ENCODE results near the gene C2CD5. TPM values are rescaled to one million over a fixed set of nuclear protein-coding genes. Genes with fewer than 3 reads are reported as not detected.
A peak's percentile ranks its signal among the peaks of the same experiment; 100 is the strongest.

The C2CD5 gene
- total and polyA plus RNA-seq, 2 of the 13 experiments (the other 11 are each of a cell fraction or from before 2014, with no cell fraction given): 12.6 to 14.6 TPM

DNA sequence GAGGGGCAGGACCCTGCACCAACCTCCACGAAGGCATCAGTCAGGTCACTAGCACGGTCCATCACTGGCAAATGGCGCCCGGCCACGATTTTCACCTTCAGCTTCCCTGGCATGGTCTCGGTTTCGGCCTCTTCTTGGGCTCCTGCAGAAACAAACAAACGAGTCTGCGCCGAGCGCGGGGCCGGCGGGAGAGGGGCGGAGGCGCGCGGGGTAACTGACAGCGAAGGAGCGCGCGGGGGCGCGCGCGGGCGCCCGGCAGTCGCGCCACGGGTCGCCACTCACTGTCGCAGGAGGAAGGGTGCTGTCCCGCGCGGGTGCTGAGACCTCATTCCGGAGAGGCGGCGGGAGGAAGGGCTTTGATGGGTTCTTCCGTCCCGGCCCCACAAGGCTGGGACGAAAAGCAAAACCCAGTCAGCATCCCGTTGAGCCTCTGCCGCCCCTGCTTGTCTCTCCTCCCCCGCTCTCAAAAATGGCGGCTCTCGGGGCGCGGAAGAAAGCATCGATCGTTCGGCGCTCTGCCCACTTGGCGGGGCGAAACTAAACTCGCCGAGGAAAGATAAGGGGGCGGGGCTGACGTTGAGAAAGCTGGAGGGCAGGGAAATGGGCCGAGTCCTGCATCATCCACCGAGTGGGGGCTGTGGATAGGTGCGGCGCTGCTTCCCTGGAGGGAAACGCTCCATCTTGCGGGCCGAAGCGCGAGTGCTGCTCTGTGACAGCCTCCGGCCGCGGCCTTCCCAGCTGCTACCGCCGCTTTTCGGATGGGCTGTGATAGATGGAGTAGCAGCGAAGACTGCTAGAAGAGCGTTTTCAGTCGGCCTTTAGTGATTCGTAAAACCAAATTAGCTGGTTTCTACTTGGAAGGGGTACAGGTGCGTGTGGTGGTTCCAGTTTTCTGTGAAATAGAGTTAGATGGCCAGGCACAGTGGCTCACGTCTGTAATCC lies at the start of gene C2CD5 (continued):
- TF ChIP-seq, protein P1, sequence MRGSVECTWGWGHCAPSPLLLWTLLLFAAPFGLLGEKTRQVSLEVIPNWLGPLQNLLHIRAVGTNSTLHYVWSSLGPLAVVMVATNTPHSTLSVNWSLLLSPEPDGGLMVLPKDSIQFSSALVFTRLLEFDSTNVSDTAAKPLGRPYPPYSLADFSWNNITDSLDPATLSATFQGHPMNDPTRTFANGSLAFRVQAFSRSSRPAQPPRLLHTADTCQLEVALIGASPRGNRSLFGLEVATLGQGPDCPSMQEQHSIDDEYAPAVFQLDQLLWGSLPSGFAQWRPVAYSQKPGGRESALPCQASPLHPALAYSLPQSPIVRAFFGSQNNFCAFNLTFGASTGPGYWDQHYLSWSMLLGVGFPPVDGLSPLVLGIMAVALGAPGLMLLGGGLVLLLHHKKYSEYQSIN (CRISPR knock-in tag; IDR thresholded peaks at IDR 0.05; ENCODE audit: borderline replicate concordance): no peak
- TF ChIP-seq PLRG1 (conservative IDR thresholded peaks at IDR 0.05) (no peak), EP300 (IDR thresholded peaks at IDR 0.05; ENCODE audit: low read depth in 2 of 2, low read length in 2 of 2) (peak in 1 of 2 experiments; percentile 41; a peak in 1 of 4 replicates), EP300 (CRISPR knock-in tag; IDR thresholded peaks at IDR 0.05; ENCODE audit: borderline replicate concordance) (peak; percentile 57; the same call in 1 of the 2 replicates), ZBTB7A (CRISPR knock-in tag; IDR thresholded peaks at IDR 0.05) (0 out of 2 replicates have a peak, but pooled peaks have one; percentile 39), CENPX (CRISPR knock-in tag; IDR thresholded peaks at IDR 0.05) (no peak), DR1 (CRISPR knock-in tag; IDR thresholded peaks at IDR 0.05) (peak; percentile 83), KAT8 (CRISPR knock-in tag; IDR thresholded peaks at IDR 0.05) (peak; percentile 94), HOXD1 (CRISPR knock-in tag; IDR thresholded peaks at IDR 0.05) (peak; percentile 75; the same call in 1 of the 2 replicates), KDM2A (CRISPR knock-in tag; IDR thresholded peaks at IDR 0.05; ENCODE audit: borderline replicate concordance, low read depth) (peak; percentile 95), MAZ (IDR thresholded peaks at IDR 0.05; ENCODE audit: borderline replicate concordance, low read depth, low read length) (peak; percentile 97), MAZ (CRISPR knock-in tag; IDR thresholded peaks at IDR 0.05; ENCODE audit: low read depth) (peak; percentile 97), MED1 (CRISPR knock-in tag; IDR thresholded peaks at IDR 0.05) (peak; percentile 78), ZNF124 (CRISPR knock-in tag; IDR thresholded peaks at IDR 0.05) (peak; percentile 91; the same call in 1 of the 2 replicates), PAWR (CRISPR knock-in tag; IDR thresholded peaks at IDR 0.05; ENCODE audit: borderline replicate concordance) (no peak), EZH2 (conservative IDR thresholded peaks at IDR 0.05; ENCODE audit: low read depth, low read length) (no peak)
- TF ChIP-seq, protein P2, sequence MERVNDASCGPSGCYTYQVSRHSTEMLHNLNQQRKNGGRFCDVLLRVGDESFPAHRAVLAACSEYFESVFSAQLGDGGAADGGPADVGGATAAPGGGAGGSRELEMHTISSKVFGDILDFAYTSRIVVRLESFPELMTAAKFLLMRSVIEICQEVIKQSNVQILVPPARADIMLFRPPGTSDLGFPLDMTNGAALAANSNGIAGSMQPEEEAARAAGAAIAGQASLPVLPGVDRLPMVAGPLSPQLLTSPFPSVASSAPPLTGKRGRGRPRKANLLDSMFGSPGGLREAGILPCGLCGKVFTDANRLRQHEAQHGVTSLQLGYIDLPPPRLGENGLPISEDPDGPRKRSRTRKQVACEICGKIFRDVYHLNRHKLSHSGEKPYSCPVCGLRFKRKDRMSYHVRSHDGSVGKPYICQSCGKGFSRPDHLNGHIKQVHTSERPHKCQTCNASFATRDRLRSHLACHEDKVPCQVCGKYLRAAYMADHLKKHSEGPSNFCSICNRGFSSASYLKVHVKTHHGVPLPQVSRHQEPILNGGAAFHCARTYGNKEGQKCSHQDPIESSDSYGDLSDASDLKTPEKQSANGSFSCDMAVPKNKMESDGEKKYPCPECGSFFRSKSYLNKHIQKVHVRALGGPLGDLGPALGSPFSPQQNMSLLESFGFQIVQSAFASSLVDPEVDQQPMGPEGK (CRISPR knock-in tag; IDR thresholded peaks at IDR 0.05): peak; percentile 94
- TF ChIP-seq, protein P3, sequence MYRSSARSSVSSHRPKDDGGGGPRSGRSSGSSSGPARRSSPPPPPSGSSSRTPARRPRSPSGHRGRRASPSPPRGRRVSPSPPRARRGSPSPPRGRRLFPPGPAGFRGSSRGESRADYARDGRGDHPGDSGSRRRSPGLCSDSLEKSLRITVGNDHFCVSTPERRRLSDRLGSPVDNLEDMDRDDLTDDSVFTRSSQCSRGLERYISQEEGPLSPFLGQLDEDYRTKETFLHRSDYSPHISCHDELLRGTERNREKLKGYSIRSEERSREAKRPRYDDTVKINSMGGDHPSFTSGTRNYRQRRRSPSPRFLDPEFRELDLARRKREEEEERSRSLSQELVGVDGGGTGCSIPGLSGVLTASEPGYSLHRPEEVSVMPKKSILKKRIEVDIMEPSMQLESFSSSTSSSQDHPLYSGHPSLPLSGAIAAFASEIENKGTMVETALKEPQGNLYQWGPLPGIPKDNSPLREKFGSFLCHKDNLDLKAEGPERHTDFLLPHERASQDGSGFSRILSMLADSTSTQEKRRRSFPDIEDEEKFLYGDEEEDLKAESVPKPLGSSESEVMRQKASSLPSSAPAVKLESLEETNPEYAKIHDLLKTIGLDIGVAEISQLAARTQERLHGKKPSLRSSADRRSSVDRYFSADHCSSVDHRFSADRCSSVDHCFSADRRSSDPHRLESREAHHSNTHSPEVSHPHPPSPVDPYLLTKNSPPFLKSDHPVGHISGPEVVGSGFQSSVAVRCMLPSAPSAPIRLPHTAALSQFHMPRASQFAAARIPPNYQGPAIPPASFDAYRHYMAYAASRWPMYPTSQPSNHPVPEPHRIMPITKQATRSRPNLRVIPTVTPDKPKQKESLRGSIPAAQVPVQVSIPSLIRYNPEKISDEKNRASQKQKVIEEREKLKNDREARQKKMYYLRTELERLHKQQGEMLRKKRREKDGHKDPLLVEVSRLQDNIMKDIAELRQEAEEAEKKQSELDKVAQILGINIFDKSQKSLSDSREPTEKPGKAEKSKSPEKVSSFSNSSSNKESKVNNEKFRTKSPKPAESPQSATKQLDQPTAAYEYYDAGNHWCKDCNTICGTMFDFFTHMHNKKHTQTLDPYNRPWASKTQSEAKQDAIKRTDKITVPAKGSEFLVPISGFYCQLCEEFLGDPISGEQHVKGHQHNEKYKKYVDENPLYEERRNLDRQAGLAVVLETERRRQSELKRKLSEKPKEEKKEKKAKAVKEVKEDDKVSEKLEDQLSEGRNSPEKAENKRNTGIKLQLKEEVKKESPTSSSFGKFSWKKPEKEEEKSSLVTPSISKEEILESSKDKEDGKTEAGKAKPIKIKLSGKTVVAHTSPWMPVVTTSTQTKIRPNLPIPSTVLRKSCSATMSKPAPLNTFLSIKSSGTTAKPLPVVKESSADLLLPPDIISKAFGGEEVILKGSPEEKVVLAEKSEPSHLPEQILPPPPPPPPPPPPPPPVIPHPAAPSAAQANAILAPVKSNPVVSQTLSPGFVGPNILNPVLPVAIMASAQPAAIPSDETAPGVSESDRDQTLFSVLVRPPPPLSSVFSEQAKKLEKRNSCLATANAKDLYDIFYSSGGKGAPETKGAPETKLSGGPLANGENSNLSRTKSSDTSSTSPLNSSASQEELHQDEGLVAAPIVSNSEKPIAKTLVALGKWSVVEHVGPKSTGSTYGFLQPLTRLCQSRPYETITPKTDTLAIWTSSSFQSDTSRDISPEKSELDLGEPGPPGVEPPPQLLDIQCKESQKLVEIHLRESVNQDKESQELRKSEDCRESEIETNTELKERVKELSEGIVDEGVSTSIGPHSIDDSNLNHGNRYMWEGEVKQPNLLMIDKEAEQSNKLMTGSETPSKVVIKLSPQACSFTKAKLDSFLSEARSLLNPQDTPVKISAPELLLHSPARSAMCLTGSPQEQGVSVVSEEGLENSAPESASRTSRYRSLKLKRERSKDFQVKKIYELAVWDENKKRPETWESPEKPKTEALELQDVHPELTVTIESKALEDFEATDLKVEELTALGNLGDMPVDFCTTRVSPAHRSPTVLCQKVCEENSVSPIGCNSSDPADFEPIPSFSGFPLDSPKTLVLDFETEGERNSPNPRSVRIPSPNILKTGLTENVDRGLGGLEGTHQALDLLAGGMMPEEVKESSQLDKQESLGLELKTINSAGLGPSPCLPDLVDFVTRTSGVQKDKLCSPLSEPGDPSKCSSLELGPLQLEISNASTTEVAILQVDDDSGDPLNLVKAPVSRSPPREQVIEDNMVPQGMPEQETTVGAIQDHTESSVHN (CRISPR knock-in tag; IDR thresholded peaks at IDR 0.05): no peak
